Loucy (cell line): ENCODE measurements around the gene CHRNA3.

ENCODE experiments used
- EZH2phosphoT487 ChIP-seq: fragments of 200-600 bp; IDR thresholded peaks from 2 replicates; pipeline ENCODE4 v1.6.1; 2018; ENCODE audit warnings: antibody characterized with exemption, mild to moderate bottlenecking, moderate library complexity, borderline replicate concordance
- TF ChIP-seq, protein P1 (sequence below): fragments of 200-600 bp; sonication (generic); conservative IDR thresholded peaks from 2 replicates; pipeline ENCODE4 v1.5.1; 2014; ENCODE audit warnings: mild to moderate bottlenecking, antibody characterized with exemption, low read length

DNA sequence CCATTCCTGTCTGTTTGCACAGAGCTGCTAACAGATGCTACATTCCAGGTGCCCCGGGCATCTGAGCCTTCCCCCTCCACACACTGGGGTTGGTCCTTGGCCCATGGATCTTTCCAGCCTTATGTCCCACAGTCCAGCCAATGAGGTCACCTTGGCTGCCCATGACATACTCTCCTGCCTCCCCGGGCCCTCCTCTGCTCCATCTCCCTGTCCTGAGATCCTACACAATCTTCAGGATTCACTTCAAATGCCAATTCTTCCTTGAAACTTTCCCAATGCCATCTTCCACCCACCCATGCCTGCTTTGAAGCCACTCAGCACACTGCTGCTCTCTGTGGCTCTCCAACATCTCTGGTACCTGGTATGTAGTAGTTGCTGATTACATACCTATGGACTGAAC, 4.3 kb downstream of the CHRNA3 start:
- TF ChIP-seq, protein P1, sequence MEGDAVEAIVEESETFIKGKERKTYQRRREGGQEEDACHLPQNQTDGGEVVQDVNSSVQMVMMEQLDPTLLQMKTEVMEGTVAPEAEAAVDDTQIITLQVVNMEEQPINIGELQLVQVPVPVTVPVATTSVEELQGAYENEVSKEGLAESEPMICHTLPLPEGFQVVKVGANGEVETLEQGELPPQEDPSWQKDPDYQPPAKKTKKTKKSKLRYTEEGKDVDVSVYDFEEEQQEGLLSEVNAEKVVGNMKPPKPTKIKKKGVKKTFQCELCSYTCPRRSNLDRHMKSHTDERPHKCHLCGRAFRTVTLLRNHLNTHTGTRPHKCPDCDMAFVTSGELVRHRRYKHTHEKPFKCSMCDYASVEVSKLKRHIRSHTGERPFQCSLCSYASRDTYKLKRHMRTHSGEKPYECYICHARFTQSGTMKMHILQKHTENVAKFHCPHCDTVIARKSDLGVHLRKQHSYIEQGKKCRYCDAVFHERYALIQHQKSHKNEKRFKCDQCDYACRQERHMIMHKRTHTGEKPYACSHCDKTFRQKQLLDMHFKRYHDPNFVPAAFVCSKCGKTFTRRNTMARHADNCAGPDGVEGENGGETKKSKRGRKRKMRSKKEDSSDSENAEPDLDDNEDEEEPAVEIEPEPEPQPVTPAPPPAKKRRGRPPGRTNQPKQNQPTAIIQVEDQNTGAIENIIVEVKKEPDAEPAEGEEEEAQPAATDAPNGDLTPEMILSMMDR: no peak
- no peak for TF ChIP-seq EZH2phosphoT487
